Mucosa of stomach (tissue), 1 donor: ENCODE data around the gene CALY.

Experiments used
- H3K27me3 ChIP-seq: one replicate; pipeline ENCODE4 v1.7.0; 2013; ENCODE audit warnings: mild to moderate bottlenecking, low read length; ENCODE audit not compliant: control insufficient read depth, insufficient read depth
- H3K36me3 ChIP-seq: one replicate; pipeline ENCODE4 v1.7.0; 2013; ENCODE audit warnings: low read length; ENCODE audit not compliant: control insufficient read depth, insufficient read depth
- H3K4me1 ChIP-seq: one replicate; pipeline ENCODE4 v1.7.0; 2013; ENCODE audit warnings: mild to moderate bottlenecking, low read length; ENCODE audit not compliant: control insufficient read depth, insufficient read depth
- H3K4me3 ChIP-seq: one replicate; pipeline ENCODE4 v1.7.0; 2013; ENCODE audit warnings: low read length
- H3K9ac ChIP-seq: one replicate; pipeline ENCODE4 v1.7.0; 2013; ENCODE audit warnings: mild to moderate bottlenecking, low read length, moderate library complexity
- H3K9me3 ChIP-seq: one replicate; pipeline ENCODE4 v1.7.0; 2013; ENCODE audit warnings: mild to moderate bottlenecking, low read length, moderate library complexity; ENCODE audit not compliant: control insufficient read depth
- donor health status: Pancreatic carcinoma.

CALY gene, protein sequence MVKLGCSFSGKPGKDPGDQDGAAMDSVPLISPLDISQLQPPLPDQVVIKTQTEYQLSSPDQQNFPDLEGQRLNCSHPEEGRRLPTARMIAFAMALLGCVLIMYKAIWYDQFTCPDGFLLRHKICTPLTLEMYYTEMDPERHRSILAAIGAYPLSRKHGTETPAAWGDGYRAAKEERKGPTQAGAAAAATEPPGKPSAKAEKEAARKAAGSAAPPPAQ

DNA sequence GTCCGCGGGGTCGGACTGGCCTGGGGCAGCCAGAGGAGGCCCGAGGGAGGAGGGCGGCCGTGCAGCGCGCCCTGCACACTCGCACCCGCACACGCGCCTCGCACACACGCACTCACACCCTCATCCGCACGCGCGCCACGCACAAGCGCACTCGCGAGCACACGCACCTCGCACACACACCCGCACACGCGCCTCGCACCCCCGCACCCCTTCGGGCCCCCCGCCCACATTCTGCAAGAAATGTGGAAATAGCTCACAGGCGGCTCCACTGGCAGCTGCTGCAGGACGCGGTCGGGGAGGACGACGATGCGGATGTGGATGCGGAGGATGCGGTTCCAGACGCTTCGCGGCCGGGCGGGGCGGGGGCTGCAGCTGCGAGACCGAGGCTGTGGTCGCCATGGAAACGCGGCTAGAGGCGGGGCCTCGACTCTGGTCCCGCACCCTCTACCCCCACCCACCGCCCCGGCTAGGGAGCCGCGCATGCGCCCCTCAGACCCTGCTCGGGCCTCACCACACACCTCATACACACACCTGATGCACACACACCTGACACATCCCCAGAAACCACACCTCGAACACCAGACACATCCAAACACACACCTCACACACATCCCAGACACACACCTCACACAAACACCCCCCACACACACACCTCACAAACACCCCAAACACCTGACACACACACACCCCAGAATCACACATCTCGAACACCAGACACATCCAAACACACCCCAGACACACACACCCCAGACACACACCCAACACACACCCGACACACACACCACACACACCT is at the start of gene CALY:
TSS of gene CALY (minus strand) at position 320 of the 793 bp plus-strand sequence. CDS start 7,907 bp downstream, outside the sequence.
- Histone ChIP-seq H3K27me3 (peaks cover 72% of the 10 kb centered on the region), H3K4me1 (peaks cover 10% of the 10 kb centered on the region), H3K4me3 (no peak within 1 kb of the TSS), H3K9ac (no peak within 1 kb of the TSS), H3K36me3 (no peaks in the 10 kb centered on the region), H3K9me3 (no peaks in the 10 kb centered on the region)

- H3K9ac ChIP-seq = no peak overlapping the region
- H3K9me3 ChIP-seq = no peaks in the 10 kb centered on the region
- no peaks in the 10 kb centered on the region for H3K36me3 ChIP-seq
- no peaks in the 10 kb centered on the region for H3K4me1 ChIP-seq
- no peak overlapping the region for H3K4me3 ChIP-seq
- H3K27me3 ChIP-seq = no peaks in the 10 kb centered on the region
Observed at GRCh38 chr10:133385214-133385613, 48.5 kb upstream of the CALY start.

- Histone ChIP-seq H3K4me1 (no peaks in the 10 kb centered on the region), H3K9me3 (no peaks in the 10 kb centered on the region), H3K9ac (no peak overlapping the region), H3K4me3 (no peak overlapping the region), H3K36me3 (no peaks in the 10 kb centered on the region), H3K27me3 (no peaks in the 10 kb centered on the region)
Observed at GRCh38 chr10:133384071-133384470, 47.4 kb upstream of the CALY start.

DNA sequence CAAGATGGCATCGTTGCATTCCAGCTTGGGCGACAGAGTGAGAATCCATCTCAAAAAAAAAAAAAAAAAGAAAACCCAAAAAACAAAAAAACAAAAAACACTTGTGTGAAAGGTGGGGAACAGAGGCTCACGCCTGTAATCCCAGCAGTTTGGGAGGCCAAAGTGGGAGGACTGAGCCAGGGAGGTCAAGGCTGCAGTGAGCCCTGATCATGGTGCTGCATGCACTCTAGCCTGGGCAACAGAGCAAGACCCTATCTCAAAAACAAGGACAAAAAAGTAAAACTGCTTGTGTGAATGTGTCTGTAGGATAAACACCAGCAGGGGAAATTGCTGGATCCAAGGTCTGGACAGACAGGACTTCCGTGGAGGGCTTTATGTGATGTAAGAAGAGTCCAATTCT is 46.9 kb upstream of the CALY start:
- H3K4me3 ChIP-seq = no peak overlapping the region
- H3K9me3 ChIP-seq = no peaks in the 10 kb centered on the region
- no peaks in the 10 kb centered on the region for H3K27me3 ChIP-seq
- H3K9ac ChIP-seq = no peak overlapping the region
- no peaks in the 10 kb centered on the region for H3K36me3 ChIP-seq
- no peaks in the 10 kb centered on the region for H3K4me1 ChIP-seq

DNA sequence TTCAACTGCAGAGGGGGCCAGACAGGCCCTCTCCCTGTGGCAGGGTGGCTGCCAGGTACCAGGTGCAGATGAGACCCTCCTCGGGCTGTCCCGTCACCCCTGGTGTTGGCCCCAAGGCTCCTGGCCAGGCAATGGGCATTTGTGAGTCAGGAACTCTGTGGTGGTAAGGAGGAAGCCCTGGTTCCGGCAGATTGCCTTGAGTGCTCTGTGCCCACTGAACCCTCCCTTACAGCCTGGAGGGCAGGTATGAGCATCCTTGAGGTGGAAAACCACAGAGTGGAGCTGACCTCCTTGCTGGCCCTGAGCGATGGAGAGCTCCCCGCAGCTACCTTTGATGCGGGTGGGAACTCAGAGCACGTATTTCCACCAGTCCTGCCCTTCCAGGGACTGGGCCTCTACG is 44.3 kb upstream of the CALY start:
- H3K27me3 ChIP-seq = no peaks in the 10 kb centered on the region
- H3K36me3 ChIP-seq = no peaks in the 10 kb centered on the region
- H3K9me3 ChIP-seq = no peaks in the 10 kb centered on the region
- no peak overlapping the region for H3K4me3 ChIP-seq
- peaks cover 8% of the 10 kb centered on the region for H3K4me1 ChIP-seq
- no peak overlapping the region for H3K9ac ChIP-seq

- Histone ChIP-seq H3K36me3 (no peaks in the 10 kb centered on the region), H3K27me3 (no peaks in the 10 kb centered on the region), H3K9ac (peak overlapping the region; percentile 66), H3K4me3 (peak overlapping the region; percentile 8), H3K4me1 (peaks cover 8% of the 10 kb centered on the region), H3K9me3 (no peaks in the 10 kb centered on the region)
Observed at GRCh38 chr10:133379801-133380666, 43.3 kb upstream of the CALY start.

DNA sequence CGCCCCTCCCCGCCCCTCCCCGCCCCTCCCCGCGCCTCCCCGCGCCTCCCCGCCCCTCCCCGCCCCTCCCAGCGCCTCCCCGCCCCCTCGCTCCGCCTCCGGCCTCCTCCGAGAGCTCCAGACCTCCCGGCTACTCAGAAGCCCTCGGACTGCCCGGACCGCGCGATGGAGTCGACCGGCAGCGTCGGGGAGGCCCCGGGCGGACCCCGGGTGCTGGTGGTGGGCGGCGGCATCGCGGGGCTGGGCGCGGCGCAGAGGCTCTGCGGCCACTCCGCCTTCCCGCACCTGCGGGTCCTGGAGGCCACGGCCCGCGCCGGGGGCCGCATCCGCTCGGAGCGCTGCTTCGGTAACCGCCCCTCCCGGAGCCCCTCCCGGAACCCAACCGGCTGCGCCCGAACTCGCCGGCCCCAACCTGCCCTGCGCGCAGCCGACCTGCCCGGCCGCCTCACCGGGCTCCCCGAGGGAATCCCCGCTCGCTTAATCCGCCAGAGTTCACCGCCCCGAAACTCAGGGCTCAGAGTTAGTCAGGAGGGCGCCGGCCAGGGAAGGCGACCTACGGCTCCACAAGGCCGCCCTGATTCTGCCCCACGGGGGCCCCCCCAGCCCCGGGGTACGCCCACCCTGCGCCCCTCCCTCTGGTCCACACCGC is 42.6 kb upstream of the CALY start, which contains the start of gene PAOX:
TSS of gene PAOX (plus strand) at position 111 of the 649 bp plus-strand sequence. CDS start at position 166, 55 bp downstream.
- Histone ChIP-seq H3K4me3 (peak within 1 kb of the TSS; percentile 8), H3K36me3 (no peaks in the 10 kb centered on the region), H3K27me3 (no peaks in the 10 kb centered on the region), H3K9ac (peak within 1 kb of the TSS; percentile 66), H3K4me1 (peaks cover 10% of the 10 kb centered on the region), H3K9me3 (no peaks in the 10 kb centered on the region)

DNA sequence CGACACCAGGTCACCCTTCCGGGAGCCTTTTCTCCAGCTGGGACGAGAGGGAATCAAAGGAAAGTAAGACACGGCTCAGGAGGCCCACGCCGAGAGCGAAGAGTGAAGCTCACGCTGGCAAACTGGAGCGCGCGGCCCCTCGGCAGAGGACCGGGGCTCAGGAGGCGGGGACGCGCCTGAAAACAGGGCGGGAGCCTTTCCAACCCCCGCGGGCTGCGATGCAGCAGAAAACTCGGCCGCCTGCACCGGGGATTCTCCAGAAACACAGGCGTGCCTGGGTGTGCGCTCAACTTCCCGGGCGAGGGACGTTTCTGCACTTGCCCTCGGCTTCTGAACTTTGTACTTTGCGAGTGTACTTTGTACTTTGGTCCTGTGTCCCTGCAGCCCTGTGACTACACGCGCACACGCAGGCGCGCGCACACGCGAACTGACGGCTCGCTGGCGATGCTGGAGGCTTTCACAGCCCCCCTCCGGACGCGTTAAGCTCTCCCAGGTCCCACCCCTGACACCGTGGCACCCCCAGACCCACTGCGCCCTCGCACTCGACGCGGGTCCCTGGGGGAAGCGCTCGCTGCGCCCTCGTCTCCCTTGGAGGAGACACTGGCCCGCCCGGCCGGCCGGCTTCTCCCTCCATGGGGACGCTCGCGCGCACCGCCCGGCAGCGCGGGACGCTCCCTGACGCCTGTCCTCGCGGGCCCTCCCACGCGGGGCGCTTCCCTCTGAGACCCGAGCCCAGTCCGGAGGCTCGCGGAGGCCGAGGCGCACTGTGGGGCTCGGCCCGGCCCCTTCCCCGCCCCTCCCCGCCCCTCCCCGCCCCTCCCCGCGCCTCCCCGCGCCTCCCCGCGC is 41.8 kb upstream of the CALY start:
- H3K9ac ChIP-seq = peak overlapping the region; percentile 47
- no peak overlapping the region for H3K4me3 ChIP-seq
- H3K27me3 ChIP-seq = no peaks in the 10 kb centered on the region
- H3K36me3 ChIP-seq = no peaks in the 10 kb centered on the region
- no peaks in the 10 kb centered on the region for H3K9me3 ChIP-seq
- peaks cover 14% of the 10 kb centered on the region for H3K4me1 ChIP-seq

- H3K27me3 ChIP-seq = no peaks in the 10 kb centered on the region
- no peak overlapping the region for H3K4me3 ChIP-seq
- H3K4me1 ChIP-seq = peaks cover 14% of the 10 kb centered on the region
- peak overlapping the region; percentile 47 for H3K9ac ChIP-seq
- H3K36me3 ChIP-seq = no peaks in the 10 kb centered on the region
- H3K9me3 ChIP-seq = no peaks in the 10 kb centered on the region
Observed at GRCh38 chr10:133377818-133378250, 41.1 kb upstream of the CALY start.

DNA sequence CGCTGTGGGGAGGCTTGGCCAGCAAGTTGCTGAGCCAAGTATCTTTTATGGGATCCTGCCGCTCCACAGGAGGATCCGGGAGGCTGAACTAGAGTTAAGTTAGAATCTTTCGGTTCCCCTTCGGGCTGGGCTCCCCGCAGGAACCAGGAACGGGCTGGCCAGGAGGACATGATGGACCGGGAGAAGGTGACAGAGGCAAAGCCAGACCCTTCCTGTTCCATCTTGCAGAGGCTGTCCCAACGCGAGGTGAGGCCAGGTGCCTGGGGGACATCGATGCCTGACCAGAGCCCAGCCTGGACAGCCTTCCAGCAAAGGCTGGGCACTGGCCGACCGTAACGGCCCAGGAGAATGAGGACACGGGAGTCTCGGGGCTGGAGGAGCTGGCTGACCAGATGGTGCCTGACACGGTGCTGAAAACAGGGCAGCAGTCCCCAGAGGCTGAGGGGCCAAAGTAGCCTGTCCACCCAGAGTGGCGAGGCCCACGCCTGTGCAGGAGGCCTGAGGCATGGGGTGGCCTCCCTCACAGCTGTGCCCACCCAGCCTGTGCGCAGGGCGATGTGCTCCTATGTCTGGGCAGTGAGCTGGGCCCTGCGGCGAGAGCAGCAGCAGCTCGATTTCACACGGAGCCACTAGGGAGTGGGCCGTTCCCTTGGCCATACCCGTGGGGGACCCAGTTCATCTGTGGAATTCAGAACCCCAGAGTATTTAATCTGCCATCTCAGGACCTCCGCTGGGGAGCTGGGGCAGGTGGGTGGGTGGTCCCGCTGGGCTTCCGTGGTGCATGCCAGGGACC is 40.5 kb upstream of the CALY start:
- Histone ChIP-seq H3K9ac (no peak overlapping the region), H3K9me3 (no peaks in the 10 kb centered on the region), H3K4me3 (no peak overlapping the region), H3K36me3 (no peaks in the 10 kb centered on the region), H3K4me1 (peaks cover 14% of the 10 kb centered on the region), H3K27me3 (no peaks in the 10 kb centered on the region)
